GM23248 (cell line): ENCODE results near the gene IGF2BP2.

Source experiments
- EZH2 ChIP-seq: fragments of 200-600 bp; sonication (generic); IDR thresholded peaks from 2 replicates; pipeline ENCODE4 v1.6.1; 2018; ENCODE audit warnings: antibody characterized with exemption, mild to moderate bottlenecking; ENCODE audit not compliant: insufficient read depth, poor library complexity, severe bottlenecking
- EZH2phosphoT487 ChIP-seq: fragments of 200-600 bp; sonication (generic); IDR thresholded peaks from 2 replicates; pipeline ENCODE4 v1.6.1; 2018; ENCODE audit warnings: antibody characterized with exemption, moderate library complexity, mild to moderate bottlenecking, low read depth; ENCODE audit not compliant: insufficient read depth

GRCh38 chr3:185844051-185844450 lies 19.2 kb upstream of the IGF2BP2 start:
- TF ChIP-seq EZH2 (no peak), EZH2phosphoT487 (no peak)
